ENCODE results near the gene PHKG1.
"Not testable (repeated sequence)": the region's sequence is repeated elsewhere in the genome, so short reads cannot be mapped to it uniquely, and the experiment has no call there.

PHKG1 gene

DNA sequence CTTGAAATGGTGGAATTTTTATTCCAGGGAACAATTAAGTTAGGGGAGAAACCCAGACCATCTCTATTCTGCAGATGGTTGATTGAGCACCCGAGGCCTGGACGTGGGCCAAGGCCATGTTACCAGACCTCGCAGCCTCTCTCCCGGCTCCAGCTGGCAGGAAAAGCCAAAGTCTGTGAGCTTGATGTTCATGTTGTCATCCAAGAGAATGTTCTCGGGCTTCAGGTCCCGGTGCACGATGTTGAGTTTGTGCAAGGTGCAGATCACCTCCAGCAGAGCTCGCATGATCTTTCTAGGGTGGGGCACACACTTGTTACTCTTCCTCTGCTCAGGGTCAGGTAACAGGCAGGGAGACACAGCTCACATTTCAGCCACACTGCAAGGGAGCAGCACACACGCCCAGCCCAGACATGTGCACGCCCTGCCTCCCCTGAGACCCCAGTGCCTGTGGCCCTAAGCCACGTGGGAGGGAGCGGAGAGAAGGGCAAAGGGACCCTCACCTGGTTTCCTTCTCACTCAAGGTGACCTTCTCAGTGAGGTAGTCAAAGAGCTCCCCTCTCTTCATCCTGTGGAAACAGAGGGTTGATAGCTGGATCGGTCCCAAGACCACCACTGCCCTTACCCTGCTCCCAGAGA lies 9.5 kb downstream of the PHKG1 start:
- no peak for DNase-seq (ENCODE audit: low read depth)

DNA sequence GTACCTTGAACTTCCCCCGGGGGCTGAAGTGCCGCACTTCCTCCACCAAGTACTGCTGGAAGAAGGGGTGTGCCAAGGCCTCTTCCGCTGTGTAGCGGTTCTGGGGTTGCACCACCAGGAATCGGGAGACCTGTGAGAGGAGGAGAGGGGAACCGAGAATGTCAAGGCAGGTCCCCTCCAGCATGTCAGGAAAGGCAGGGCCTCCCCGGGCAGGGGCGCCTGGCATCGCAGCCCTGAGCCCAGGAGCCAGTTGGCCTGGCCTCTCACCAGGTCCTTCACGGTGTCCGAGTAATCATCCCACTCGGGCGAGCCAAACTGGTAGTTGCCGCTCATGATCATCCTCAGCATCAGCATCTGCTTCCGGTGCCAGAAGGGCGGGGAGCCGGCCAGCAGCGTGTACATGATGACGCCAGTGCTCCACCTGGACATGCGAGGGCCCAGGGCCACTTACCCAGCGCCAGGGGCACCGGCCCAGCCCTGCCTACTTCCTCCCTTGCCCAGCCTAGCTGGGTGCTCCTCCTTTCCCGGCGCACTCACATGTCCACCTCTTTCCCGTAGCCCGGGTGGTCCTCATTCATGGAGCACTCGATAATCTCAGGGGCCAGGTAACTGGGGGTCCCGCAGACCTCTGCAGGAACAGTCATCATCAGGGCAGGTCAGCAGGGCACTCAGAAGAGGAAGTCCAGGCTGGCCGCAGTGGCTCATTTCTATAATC lies 11.0 kb downstream of the PHKG1 start:
- no peak for DNase-seq (ENCODE audit: low read depth)

DNA sequence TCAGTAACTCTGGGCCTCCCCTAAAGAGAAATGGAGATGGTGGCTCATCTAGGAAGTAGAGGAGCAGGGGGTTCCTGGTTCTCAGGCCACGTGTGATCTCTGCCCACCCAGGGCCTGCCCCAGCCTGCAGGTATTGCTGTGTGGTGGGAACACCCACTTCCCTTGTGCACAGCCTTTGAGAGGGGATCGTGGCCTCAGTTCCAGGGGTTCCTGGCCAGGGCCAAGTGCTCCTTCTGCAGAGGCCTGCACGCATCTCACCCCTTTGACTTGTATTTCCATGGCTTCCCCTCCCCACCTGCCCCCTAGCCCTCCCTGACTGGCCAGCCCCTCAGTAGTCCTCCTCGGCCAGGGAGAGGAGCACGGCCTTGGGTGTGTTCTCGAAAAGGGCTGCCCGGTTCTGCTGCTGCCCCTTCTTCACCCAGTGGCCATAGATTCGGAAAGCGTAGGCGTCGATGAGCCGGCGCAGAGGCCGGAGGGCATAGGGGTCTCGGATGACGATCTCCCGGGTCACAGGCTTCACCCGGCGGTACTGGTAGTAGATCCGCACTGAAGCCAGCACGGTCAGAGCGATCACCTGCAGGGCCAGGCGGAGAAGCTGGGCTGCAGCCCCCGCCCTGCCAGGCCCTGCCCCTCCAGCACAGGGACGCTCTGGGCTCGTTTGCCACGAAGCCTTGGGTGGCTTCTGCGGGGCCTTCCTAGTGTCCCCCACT lies 11.9 kb downstream of the PHKG1 start:
- not testable (repeated sequence) for DNase-seq (ENCODE audit: low read depth)

DNA sequence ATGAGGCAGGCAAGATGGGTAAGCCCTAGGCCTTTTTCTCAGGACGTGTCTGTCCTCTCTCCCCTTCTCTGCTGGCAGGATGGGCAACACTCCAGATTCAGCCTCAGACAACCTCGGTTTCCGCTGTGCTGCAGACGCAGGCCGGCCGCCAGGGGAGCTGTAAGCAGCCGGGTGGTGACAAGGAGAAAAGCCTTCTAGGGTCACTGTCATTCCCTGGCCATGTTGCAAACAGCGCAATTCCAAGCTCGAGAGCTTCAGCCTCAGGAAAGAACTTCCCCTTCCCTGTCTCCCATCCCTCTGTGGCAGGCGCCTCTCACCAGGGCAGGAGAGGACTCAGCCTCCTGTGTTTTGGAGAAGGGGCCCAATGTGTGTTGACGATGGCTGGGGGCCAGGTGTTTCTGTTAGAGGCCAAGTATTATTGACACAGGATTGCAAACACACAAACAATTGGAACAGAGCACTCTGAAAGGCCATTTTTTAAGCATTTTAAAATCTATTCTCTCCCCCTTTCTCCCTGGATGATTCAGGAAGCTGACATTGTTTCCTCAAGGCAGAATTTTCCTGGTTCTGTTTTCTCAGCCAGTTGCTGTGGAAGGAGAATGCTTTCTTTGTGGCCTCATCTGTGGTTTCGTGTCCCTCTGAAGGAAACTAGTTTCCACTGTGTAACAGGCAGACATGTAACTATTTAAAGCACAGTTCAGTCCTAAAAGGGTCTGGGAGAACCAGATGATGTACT lies 13.1 kb downstream of the PHKG1 start:
- no peak for DNase-seq (ENCODE audit: low read depth)

DNA sequence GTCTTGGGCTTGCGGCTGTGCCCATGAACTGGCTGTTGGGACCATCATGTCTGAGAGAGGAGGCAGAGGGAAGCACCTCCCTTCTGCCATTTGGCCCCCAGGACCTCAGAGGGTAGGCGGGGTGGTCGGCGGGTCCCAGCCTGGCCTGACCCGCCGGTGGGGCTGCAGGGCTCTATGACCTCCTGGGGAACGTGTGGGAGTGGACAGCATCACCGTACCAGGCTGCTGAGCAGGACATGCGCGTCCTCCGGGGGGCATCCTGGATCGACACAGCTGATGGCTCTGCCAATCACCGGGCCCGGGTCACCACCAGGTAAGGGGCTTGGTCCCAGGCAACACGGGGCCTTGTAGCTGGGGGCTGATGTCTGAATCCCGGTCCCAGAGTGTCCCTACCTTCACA lies 14.6 kb downstream of the PHKG1 start:
- DNase-seq (ENCODE audit: low read depth), result no peak

DNA sequence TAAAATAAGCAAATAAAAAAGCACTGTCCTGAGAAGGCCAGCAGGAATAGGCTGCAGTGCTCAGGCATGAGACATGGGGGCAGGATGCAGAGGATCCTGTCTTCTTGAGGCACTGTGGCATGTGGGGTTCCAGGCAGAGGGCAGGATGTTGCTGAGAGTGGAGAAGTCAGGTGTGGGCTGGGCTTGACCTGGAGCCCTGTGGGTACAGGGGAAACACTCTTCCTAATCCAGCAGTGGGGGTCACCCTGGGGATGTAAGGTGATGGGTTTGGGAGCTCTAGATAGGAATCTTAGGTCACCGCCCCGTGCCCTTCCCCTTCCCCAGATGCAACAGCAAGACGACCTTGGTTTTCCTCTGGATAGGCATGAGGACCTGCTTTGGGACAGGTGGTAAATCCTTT lies 15.1 kb downstream of the PHKG1 start:
- no peak for DNase-seq (ENCODE audit: low read depth)

DNA sequence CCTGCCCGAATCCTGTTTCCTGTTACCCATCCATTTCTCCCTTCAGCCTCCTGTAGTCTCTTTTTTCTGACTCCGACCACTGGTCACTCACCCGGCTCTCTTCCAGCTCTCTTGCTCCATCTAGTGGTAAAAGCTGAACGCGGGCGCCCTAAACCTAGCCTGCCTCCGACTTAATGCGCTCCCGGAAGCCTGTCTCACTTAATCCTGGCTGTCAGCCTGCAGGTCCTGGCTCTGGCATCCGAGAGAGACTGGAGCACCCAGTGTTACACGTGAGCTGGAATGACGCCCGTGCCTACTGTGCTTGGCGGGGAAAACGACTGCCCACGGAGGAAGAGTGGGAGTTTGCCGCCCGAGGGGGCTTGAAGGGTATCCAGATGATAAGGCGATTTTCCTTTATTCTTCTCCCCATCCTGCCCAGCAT lies 18.4 kb downstream of the PHKG1 start:
- peak; percentile 27 for DNase-seq (ENCODE audit: low read depth)

DNA sequence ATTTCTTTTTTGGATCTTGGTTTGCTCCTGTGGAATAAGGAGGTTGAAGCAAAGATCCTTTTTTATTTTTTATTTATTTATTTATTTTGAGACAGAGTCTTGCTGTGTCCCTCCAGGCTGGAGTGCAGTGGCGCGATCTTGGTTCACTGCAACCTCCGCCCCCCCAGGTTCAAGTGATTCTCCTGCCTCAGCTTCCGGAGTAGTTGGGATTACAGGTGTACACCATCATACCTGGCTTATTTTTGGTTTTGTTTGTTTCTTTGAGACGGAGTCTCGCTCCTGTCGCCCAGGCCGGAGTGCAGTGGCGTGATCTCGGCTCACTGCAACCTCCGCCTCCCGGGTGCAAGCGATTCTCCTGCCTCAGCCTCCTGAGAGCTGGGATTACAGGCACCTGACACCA lies 26.4 kb downstream of the PHKG1 start:
- not testable (repeated sequence) for DNase-seq (ENCODE audit: low read depth)

DNA sequence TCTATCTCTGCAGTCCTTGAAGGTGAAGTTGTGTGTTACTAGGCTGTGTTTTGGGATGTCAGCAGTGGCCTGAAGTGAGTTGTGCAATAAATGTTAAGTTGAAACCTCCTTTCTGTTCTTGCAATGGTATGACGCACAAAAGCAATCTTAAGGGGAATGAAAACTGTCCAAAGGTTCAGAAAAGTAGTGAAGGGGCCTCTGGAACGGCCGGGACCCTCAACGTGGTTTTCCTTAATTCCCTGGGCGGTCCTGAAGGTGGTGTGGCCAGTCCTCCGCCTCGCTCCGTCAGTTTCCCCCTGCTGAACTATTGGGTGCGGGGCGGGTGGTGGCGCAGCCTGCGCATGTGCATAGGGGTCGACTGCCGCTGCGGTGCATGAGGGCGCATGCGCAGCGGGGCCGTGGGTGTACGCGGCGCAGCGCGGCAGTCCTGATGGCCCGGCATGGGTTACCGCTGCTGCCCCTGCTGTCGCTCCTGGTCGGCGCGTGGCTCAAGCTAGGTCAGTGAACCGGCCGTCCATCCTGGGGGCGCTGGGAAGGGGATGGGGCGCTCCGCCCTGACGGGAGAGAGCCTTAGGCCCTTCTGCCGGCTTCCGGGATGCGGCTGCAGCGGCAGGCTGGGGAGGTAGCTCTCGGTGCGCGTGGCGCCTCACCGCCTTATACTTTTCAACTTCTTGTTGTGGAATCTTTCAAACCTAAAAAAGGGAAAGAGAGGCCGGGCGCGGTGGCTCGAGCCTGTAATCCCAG lies 28.7 kb downstream of the PHKG1 start, which contains the start of gene SUMF2:
Gene SUMF2, plus strand, starts transcription at position 405 of the 744 bp plus-strand sequence. Its CDS starts 26 bp downstream, at position 431.
- DNase-seq (ENCODE audit: low read depth), result peak; percentile 85

DNA sequence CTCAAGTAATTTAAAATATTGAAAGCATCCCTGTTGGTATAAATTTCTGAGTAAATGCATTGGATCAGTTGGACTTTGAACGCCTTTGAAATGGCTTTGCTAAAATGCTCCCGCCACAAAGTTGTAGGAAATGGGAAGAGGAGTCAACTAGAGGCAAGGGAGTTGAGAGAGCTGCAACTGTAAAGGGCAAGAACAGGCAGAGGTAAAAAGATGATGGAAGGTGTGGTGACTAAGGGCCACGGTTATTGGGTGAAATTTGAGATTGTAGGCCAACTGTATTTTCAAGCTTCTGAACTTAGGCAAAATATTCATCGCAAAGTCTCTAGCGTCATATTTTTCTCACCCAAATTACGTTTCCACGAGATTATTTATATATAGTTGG lies 29.3 kb downstream of the PHKG1 start:
- DNase-seq (ENCODE audit: low read depth), result no peak

DNA sequence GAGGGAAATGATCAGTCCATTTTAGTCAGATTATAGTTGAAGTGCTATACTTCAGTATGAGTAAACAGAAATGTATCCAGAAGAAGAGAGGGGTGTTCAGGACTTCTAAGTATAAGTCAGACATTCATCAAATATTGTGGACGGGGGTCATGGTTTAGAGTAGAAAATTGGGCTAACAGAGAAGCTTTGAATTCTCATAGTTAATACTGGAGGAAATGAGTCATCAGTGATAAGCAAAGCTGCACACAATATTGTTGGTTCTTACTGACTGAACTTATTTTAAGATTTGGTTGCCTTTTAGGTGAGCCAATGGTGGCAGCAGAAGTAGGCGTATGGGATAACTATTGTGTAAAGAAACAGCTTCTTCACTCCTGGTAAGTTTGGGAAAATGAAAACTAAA lies 30.4 kb downstream of the PHKG1 start:
- DNase-seq (ENCODE audit: low read depth), result no peak

DNA sequence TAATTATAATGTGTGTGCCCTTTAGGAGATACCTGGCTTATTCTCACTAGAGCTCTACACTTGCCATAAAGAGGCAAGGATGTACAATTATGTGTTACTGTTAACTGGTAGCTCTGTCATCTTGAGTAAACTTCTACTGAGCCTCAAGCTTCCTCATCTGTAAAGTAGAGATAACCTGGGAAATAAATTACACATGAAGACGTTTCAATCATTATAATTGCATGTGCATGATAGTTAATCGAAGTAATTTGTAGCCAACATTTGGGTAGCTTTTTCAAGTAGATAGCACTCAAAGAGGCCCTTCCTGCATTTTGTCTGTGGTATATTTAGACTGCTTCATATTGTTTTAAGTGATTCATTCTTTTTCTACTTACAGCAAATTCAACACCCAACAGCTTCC lies 38.8 kb downstream of the PHKG1 start:
- no peak for DNase-seq (ENCODE audit: low read depth)

DNA sequence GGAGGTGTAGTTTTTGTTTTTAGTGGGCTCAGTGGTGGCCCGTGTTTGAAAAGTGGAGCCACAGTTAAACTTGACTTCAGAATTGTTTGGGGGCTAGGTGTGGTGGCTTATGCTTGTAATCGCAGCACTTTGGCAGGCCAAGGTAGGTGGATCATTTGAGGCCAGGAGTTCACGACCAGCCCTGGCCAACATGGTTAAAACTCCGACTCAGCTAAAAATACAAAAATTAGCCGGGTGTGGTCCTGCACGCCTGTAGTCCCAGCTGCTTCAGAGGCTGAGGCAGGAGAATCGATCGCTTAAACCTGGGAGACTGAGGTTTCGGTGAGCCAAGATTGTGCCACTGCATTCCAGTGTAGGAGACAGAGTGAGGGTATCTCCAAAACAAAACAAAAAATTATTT lies 39.4 kb downstream of the PHKG1 start:
- no peak for DNase-seq (ENCODE audit: low read depth)

DNA sequence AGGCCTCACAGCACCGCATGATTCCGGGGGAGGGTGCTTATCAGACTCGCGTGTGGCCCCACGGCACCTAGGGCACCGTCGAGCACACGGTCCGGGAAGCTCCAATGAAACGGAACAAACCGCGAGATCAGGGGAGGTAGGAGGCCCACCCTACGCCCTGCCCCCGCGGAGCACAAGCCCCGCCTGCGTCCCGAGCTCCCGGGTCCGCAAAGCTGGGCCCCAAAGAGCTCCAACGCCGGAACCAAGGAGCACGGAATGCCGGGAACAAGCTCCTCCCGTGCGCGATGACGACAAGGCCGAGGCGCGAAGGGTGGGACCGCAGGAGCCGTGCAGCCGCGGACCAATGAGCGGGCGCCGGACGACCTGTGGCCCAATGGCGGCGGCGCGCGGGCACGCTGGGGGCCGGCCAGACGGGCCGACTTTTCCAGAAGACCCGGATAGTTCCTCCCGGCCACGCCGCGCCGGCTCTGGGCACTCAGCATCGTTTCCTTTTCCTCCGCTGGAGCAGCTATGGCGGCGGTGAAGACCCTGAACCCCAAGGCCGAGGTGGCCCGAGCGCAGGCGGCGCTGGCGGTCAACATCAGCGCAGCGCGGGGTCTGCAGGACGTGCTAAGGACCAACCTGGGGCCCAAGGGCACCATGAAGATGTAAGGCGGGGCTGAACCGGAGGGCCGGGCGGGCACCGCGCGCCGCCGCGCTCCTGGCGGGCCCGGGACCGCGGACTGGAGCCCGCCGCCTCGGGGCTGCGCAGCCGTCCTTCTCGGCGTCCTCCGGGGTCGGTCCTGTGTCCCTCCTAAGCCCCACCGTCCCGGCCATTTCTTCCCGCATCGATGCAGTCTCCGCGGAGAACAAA lies 41.2 kb downstream of the PHKG1 start, which contains the start of the genes CCT6A and PSPH:
Gene CCT6A, plus strand, starts transcription at position 427 of the 853 bp plus-strand sequence. Its CDS starts 84 bp downstream, at position 511.
Gene PSPH, minus strand, starts transcription at position 106 of the 853 bp plus-strand sequence. CDS start 30,232 bp downstream, outside the sequence.
- DNase-seq (ENCODE audit: low read depth), result peak; percentile 86

DNA sequence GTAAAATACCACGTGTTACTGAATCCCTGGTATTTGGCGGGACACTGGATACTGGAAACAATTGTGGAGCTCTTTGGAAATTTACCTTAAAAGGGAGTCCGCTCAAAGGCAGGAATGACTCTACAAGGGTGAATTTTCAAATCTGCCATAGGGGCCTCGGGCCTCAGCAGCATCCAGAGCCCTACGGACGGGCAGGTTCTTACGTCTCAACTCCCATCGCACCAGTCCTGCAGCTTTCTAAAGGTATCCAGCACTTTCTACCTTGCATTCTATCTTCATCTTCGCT lies 41.8 kb downstream of the PHKG1 start:
- DNase-seq (ENCODE audit: low read depth), result no peak

DNA sequence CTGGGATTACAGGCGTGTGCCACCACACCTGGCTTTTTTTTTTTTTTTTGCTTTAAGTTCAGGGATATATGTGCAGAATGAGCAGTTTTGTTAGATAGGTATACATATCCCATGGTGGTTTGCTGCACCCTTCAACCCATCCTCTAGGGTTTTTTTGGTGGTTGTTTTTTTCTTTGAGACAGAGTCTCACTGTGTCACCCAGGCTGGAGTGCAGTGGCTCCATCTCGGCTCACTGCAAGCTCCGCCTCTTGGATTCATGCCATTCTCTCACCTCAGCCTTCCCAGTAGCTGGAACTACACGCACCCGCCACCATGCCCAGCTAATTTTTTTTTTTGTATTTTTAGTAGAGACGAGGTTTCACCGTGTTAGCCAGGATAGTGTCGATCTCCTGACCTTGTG lies 44.0 kb downstream of the PHKG1 start:
- not testable (repeated sequence) for DNase-seq (ENCODE audit: low read depth)

DNA sequence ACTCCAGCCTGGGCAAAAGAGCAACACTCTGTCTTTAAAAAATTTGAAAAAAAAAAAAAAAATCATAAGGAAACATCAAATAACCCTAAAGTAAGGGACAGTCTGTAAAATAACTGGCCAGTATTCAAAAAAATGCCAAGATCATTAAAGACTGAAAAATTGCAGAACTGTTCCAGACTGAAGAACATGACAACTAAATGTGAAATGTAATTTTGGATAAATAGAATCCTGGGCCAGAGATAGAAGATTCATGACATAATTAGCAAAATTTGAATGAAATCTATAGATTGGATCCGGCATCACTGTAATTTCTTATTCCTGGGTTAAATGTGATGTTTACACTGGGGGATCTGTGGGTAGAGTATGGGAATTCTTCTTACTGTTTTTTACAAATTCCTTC lies 44.5 kb downstream of the PHKG1 start:
- no peak for DNase-seq (ENCODE audit: low read depth)

DNA sequence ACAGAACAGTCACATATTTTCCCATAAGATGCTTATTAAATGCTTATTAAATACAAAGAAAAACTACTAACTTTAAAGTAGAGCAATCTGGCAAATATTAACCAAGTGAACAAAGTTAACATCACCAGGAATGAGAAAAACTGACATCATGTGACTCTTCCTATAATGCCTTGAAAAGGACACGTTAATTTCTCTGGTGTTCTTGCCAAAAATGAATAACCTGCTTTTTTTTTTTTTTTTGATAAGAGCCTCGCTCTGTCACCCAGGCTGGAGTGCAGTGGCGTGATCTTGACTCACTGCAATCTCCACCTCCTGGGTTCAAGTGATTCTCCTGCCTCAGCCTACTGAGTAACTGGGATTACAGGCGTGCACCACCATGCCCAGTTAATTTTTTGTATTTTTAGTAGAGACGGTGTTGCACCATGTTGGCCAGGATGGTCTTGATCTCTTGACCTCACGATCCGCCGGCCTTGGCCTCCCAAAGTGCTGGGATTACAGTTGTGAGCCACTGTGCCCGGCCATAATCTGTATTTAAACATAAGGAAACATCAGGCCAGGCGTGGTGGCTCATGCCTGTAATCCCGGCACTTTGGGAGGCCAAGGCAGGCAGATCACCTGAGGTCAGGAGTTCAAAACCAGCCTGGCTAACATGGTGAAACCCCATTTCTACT lies 45.2 kb downstream of the PHKG1 start:
- not testable (repeated sequence) for DNase-seq (ENCODE audit: low read depth)

DNA sequence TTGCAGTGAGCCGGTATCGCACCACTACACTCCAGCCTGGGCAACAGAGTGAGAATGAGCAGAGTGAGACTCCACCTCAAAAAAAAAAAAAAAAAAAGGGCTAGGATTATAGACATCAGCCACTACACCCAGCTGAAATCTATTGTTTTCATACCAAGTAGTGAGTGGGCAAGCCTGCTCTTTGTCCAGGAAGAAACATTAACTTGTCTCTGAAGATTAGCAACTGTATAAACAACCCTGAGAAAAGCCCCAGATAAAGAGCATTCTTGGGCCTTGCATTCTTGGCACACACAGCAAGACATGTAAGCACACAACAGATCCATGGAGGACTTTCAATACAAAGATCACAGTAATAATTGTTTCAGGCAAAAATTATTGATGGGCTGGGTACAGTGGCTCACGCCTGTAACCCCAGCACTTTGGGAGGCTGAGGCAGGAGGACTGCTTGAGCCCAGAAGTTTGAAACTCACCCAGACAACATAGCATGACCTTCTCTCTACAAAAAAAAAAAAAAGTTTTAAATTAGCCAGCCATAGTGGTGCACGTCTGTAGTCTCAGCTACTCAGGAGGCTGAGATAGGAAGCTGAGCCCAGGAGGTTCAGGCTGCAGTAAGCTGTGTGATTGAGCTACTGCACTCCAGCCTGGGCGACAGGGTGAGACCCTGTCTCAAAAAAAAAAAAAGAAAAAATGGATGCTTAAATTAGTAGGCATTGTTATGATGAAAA lies 45.9 kb downstream of the PHKG1 start:
- DNase-seq (ENCODE audit: low read depth), result no peak
